Measurements from ENCODE around the gene GTPBP4. TPM values are rescaled to one million over a fixed set of nuclear protein-coding genes. Genes with fewer than 3 reads are reported as not detected.
"Not testable (repeated sequence)": the region's sequence is repeated elsewhere in the genome, so short reads cannot be mapped to it uniquely, and the experiment has no call there.

Gene GTPBP4
- total RNA-seq, 1 donor from 2014 or later = 36.8 TPM

- DNase-seq = no peak
Observed at GRCh38 chr10:1059902-1060301, 71.7 kb downstream of the GTPBP4 start.

GRCh38 chr10:1061930-1062774, 73.9 kb downstream of the GTPBP4 start:
- DNase-seq = no peak

GRCh38 chr10:1063232-1063865, 75.1 kb downstream of the GTPBP4 start:
- DNase-seq = no peak

GRCh38 chr10:1064964-1065247, 76.7 kb downstream of the GTPBP4 start:
- DNase-seq = no peak

GRCh38 chr10:1066734-1067133, 78.5 kb downstream of the GTPBP4 start:
- not testable (repeated sequence) for DNase-seq

GRCh38 chr10:1068380-1069361, 80.4 kb downstream of the GTPBP4 start:
- no peak for DNase-seq

Other genes starting within 250 kb of the GTPBP4 start
- 36.5 TPM for gene LARP4B, start 56.7 kb upstream of the GTPBP4 start, total RNA-seq
- gene IDI2, start 37.4 kb downstream of the GTPBP4 start, total RNA-seq = not detected
- 81.6 TPM for gene IDI1, start 60.7 kb downstream of the GTPBP4 start, total RNA-seq
- 8.3 TPM for gene WDR37, start 68.0 kb downstream of the GTPBP4 start, total RNA-seq

Measured in skin of body (tissue), 2 donors.